Measurements from ENCODE around the gene IL20.

The IL20 gene, protein sequence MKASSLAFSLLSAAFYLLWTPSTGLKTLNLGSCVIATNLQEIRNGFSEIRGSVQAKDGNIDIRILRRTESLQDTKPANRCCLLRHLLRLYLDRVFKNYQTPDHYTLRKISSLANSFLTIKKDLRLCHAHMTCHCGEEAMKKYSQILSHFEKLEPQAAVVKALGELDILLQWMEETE

DNA sequence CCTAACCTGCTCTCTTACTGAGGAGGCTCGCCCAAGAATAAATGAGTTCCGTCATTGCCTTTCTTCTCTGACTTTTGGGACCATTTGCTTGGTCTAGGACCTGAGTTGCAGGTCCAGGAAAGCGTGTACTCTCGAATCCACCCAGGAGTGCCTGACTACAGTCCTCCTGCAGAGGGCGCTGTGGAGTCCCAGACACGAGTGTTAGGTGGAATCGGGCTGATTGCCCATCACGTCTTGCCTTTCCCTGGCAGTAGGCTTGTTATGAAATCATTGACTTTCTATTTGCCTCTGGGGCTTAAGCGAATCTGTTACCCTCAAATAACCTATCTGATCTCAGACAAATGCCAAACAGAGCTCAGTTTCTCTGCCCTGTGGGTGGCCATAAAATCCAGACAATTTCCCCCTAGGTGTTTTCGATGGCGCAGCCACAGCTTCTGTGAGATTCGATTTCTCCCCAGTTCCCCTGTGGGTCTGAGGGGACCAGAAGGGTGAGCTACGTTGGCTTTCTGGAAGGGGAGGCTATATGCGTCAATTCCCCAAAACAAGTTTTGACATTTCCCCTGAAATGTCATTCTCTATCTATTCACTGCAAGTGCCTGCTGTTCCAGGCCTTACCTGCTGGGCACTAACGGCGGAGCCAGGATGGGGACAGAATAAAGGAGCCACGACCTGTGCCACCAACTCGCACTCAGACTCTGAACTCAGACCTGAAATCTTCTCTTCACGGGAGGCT is at the start of gene IL20:
IL20 (plus strand) TSS at position 685 of the 733 bp plus-strand sequence. CDS start 230 bp downstream, outside the sequence.
- peak; percentile 80 for DNase-seq

DNA sequence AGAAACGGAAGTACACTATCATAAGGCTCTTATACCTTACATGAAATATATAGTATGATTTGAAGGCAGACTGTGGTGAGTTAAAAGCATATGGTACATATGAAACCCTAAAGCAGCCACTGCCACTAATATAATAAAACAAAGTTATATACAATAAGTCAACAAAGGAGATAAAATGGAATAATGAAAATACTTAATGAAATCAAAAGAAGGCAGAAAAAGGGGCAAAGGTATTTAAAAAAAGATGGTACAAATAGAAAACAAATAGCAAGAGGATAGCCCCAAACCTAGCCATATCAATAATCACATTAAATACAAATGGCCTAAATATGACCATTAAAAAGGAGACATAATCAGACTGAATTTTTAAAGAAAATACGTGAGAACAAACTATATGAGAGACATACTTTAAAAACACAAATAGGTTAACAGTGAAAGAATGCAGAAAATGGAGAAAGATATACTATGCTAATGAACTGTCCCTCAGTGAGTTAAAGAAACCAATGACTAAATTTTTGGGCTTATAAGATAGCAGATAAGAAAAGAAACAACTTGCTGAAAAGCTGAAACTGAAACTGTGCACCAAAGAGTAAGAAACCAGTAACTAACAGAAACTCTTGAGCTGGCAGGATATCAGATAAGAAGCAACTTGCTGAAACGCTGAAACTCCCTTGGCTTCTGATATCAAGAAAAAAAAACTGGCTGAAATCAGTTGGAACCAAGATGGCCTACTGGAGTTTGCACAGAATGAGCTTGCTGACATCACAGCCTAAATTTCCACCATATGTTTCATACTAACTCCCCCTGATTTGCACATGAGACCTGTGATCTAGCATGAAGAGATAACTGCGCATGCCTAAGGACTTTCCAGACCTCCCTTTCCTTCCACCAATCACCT is 48.8 kb upstream of the IL20 start:
- DNase-seq: peak; percentile 93

DNA sequence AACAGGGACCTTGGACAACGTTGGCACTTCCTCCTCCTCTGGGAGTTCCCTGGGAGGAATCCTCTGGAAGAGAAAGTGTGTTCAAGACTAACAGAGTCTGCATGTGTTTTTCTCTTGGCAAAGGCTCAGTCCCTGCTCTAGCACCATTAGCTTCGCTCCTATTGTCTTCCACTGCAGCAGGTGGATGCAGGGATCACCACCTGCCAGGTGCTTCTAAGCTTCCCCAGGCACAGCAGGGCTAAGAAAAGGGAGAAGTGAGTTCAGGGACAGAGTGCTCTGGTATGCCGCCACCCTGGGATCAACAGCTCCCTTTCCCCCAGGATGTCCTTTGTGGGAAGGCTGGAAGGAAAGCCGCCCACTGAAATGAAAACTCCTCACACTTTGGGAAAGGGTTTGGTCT is 43.9 kb upstream of the IL20 start:
- DNase-seq: no peak

DNA sequence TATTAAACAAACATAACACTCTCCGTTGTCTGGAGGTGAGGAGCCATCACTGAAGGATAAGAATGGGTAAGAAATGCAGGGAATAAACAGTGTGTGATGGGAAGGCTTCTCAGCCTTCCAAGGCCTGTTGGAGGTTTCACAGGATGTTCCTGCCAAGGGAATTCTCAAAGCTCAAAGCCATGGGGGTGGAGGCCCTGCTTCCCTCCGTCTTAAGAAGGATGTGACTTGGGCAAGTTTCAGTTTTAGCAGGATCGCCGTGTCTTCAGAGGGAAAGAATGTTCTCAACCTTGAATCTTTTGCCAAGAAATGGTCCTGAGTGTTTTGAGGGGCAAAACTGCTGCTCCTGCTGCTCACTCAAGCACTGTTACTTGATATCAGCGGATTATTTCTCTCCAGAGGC is 41.7 kb upstream of the IL20 start:
- DNase-seq: no peak

DNA sequence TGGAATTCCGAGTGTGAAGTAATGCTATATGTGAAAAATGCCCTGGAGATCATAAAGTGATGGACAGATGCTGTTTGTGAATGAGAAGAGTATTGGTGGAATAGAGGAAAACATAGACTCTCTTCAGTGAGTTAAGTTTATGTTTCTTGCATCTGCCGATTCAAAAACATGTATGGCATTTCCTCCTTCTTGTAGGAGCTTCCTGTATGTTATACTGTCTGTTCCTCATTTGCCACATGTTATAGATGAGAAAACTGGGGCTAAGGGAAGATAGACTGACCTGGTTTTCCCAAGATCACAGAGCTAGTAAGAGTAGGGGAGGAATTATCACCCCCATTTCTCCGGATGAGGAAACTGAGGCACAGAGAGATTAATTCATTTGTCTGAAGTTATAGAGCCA is 41.1 kb upstream of the IL20 start:
- no peak for DNase-seq

DNA sequence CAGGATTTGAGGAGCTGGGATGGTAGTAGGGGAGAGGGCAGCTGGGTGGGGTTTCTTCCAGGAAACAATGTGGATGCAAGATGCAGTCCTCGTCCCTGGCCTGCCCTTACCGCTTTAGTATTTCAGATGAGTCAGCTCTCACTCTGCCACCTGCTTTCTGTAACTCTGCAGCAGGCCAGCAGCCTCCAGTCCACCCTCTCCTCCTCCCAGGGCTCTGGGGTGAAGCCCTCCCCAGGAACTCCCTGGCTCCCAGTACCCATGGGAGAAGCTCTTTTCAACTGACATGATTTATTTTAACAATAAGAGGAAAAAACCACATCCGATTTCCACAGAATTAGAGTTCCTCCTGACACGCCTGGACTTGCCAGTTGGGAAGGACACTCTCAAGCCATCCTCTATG is 39.0 kb upstream of the IL20 start:
- no peak for DNase-seq

DNA sequence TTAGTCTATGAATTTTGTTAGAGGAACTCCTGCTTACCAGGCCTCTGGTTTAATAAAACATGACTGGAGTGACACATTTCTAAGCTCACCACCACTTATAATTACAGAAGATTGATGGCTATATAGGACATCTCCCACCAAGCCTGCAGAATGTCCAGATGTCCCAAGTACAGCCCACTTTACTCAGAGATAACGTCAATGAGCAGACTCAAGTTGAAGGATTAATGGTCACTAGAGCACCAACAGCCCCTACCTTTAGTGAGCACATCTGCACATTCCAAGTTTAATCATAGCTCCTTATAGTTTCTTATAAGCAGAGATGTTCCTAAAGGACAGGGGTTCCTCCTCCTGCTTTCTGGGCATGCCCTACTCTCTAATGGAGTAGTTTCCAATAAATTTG is 37.4 kb upstream of the IL20 start:
- no peak for DNase-seq

DNA sequence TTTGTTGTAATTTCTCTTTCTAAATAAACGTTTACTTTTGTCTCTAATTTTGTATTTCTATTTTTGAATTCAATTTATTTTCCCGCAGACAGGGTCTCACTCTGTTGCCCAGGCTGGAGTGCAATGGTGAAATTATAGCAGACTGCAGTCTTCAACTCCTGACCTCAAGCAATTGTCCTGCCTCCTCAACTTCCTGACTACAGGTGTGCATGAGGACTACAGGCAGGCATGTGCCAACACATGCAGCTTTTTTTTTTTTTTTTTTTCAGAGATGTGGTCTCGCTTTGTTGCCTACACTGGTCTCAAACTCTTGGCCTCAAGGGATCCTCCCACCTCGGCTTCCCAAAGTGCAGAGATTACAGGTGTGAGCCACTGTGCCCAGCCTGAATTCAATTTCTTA is 36.7 kb upstream of the IL20 start:
- no peak for DNase-seq

DNA sequence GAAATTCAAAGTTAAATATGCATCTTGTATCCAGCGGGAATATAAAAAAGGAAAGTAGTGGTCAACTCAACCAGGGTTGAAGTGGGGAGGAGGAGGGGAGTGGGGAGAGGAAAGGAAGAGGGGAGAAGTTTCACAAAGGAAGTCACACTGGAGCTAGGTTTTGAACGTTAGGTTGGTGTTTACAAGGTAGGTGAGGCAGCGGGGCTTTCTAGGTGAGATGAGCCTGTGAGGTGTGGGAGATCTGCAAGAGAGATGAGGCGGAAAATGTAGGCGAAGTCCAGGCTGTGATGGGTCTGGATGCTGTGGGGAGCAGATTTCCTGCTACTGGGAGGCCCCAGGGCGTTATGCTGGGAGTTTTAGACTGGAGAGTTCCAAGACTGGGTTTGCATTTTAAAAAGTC is 36.1 kb upstream of the IL20 start:
- DNase-seq: no peak

DNA sequence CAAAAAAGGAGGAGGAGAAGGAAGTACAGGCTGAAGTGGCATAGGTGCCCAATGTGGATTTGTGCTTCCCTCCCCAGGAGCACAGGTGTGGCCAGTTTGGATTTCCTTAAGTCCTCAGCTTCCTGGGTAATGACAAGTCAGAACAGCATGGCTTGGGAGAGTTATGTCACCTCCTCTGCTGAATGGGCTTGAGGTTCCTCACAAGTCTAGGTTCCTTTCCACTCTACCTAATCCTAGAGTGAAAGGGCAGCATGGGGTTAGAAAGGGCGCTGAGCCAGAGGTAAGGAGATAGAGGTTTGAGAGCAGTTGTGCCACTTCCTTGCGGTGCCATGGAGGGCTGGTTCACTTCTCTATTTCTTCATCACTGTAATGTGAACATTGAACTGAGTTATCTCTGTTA is 35.5 kb upstream of the IL20 start:
- peak; percentile 34 for DNase-seq

DNA sequence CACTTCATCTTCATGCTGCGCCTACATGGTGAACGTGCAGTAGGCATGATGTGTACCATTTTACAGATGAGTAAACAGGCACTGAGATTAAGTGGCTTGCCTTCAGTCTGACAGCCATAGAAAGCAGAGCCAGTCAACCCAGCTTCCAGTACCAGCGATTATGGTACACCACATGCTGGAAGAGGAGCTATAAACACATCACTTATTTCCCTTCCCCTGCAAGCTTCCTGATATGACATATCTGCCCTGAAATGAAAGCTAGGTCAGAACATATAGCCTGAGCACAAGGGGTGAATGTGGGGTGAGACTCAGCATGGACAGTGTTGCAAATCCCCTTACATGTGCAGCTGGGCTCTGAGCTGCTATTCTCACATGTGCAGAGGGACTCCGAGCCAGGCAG is 33.8 kb upstream of the IL20 start:
- no peak for DNase-seq

DNA sequence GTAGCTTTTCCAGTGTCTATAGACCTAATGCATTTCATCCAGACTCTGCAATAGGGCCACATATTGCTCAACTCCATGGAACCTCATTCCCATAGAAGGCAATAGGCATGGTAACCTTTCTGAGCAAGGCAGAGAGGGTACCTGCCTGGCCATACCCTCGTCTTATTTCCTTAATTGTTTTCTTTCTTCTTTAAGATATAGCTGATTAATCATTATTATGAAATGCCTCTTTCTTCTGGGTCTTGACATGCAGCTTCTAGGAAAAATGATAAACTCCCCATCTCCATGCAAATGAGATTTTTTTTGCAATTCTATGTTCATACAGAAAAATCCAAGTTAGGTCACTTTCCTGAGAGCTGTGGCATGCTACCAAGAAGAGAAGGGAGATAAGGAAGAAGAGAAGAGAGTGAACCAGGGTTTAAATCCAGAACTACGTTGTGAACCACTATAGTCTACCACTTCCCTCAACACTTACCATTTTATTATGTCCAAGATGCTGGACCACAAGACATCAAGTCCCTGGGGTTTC is 33.0 kb upstream of the IL20 start:
- no peak for DNase-seq

DNA sequence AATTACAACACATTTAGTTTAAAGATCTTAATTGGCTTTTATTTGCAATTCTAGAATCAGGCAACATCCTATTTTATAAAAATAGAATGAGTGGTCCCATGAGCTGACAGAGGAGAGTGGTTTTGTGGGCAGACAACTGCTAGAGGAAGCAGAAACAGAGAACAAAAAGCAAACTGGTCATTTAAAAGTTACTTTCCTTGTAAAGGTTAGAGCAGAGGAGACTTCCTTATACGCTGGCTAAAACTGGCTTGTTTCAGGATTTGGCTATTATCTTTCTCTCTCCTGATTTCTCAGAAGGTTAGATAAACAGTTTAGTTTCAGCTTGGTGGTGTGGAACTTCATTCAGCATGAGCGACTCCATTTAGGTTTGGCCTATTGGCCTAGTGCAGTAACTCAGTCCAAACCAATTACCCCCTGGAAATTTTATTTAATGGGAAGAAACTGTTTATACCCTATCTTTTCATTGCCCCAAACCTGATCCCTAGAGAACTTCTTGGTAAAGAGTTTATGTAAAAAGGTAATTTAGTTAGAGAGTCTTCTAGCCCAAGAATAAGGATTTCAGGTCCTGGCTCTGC is 32.2 kb upstream of the IL20 start:
- DNase-seq: no peak

DNA sequence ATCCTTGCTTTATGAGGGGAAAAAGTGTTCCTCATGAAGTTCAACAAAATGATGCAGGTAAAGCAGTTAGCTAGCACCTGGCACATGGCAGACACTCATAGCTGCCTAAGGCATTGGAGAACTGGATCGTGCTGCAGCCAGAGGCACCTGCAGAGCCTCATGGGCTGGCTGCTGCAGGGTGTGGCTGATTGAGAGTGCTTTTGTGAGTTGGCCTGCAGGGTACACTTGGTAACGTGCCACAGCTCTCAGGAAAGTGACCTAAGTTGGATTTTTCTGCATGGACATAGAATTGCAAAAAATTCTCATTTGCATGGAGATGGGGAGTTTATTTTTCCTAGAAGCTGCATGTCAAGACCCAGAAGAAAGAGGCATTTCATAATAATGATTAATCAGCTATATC is 31.6 kb upstream of the IL20 start:
- no peak for DNase-seq

DNA sequence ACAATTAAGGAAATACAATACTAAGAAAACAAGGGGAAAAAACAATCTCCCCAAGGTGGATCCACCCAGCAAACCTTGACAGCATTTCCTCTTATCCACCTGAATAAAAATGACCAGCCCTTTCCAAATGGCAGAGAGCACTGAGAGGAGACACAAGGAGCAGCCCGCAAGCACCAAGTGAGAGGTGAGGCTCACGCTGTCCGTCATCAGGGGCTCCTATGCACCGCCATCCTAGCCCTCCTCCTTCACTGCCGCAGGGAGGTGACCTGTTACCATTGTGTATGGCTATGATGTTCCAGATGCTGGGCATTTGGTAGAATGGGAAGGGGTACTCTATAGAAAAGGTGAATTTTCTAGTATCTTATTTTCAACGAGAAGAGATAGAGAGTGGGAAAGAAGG is 31.2 kb upstream of the IL20 start:
- no peak for DNase-seq

DNA sequence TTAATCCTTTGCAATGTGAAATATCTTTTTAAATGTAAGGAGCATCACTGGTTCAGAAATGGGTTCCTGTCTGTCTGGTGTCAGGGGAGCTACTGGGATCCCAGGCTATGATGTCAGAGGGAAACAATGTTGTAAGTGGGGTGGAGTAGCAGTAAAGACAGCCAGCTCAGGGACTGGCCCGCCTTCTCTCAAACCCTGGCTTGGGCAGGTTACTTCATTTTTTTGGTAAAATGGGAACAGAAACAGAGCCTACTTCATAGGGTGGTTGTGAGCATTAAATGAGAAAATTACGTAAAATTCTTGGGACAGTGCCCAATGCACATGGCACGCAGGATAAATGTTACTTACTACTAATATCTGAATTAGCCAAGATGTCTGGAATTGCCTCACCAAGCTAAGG is 30.7 kb upstream of the IL20 start:
- no peak for DNase-seq

DNA sequence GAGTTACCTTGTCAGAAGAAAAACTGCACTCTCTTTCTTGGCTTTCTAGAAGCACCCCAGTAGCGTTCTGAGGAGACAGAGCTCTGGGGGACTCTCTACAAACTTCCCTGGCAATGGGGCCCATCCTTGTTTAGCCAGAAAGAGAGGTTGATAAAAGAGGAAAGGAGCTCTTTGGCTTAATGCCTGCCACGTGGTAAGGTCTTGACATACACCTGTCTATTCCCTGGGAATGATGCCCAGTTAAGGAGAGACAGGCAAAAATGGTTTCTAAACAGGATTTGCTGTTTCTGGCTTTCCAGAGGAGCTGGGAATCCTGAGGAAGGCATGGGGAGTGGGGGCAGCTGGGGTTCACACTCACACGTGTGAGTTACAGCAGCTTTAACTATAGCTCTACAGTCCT is 30.2 kb upstream of the IL20 start:
- DNase-seq: no peak

DNA sequence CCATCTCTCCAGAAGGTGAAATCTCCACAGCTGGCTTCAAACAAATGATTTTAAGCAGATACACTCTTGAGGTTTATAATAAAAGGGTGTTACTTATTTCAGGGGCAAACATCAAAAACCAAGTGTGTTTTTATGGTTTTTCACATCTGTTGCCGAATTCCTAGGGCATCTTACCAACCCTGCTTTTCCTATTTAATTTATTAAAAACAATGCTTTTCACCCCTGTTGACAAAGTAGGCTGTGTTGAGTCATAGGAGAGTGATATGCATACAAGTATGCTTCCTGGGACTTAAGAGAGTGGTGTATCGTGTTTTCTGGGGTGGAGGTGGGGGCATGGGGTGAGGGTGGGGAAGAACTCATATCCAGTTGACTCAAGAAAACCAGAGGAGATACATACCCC is 29.3 kb upstream of the IL20 start:
- DNase-seq: no peak

DNA sequence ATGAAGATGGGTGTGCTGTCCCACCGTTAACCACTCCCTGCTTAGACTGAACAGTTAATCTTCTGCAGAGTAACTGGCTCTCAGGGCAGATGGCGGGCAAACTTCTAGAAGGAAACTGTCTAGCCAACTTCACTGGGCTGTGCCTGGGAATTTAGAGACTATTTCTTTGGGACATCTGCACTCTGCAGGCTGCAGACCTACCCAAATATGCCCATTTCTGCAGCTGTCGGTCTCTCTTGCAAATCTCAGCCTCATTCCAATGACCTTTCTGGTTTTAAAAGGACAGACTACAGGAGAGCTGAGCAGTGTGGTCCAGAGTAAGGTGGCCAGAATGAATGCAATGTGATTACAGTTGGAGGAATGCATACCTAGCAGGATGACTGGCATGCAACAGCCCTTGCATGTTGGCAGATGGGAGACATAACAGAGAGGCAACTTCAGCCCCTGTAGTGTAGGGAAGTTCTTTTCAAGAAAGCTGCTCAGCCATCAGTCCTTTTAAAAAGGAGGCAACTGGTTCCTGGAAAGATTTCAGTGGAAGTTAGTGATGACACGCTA is 26.3 kb upstream of the IL20 start:
- no peak for DNase-seq

DNA sequence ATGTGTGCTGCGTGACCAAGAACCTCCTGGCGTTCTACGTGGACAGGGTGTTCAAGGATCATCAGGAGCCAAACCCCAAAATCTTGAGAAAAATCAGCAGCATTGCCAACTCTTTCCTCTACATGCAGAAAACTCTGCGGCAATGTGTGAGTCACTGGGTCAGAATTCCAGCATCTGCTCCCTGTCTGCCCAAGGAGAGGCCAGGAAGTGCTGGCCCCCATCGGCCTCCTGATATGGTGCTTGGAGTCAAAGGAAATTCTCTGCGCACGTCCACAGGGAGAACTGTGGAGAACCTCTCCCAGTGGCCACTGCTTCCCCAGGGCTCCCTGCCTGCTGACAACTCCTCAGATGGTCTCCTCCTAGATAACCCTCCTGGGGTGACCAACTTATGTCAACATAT is 25.6 kb upstream of the IL20 start:
- no peak for DNase-seq

DNA sequence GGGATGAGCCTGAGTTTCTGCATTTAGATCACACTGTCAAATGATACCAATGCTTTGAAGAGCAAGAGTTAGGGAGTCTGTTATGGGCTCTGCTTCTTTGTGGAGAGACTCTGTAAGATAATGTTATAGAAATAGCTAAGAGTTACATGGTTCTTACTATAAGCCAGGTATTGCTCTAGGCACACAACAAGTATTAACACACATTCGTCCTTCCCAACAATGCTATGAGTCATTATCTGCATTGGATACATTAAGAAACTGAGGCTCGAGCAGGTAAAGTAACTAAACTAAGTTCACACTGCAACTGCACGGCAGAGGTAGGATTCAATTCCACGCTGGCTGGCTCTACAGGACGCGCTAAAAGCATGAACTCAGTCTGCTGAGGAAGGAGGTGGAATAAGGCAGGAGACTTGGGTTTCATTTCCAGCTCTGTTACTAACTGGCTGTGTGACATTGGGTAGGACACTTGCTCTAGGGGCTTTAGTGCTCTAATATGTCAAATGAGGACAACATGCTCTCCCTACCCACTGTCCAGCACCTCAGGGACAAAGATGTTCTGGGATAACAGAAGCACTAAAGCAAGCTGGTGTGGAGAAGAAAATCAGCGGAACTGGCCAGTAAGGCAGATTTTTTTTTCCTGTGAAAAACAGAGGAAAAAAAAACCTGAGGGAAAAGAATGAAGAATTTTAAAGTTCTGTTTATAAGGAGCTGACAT is 23.7 kb upstream of the IL20 start:
- DNase-seq: no peak

DNA sequence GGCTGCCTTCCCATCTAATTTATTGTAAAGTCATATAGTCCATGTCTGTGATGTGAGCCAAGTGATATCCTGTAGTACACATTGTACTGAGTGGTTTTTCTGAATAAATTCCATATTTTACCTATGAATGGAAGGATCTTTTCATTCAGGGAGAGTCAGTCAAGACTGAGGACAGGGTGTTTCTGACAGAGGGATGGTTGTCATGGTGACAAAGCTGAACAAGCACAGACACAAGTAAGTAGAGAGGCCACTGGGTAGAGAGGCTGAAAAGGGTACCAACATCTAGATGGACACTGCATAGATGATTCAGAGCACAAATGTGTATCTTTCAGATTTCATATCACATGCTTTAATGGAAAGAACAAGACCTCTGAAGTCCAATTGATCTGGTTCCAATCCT is 22.6 kb upstream of the IL20 start:
- no peak for DNase-seq
